ENCODE measurements around the gene GRM4.
A peak's percentile ranks its signal among the peaks of the same experiment; 100 is the strongest.

Gene GRM4

DNA sequence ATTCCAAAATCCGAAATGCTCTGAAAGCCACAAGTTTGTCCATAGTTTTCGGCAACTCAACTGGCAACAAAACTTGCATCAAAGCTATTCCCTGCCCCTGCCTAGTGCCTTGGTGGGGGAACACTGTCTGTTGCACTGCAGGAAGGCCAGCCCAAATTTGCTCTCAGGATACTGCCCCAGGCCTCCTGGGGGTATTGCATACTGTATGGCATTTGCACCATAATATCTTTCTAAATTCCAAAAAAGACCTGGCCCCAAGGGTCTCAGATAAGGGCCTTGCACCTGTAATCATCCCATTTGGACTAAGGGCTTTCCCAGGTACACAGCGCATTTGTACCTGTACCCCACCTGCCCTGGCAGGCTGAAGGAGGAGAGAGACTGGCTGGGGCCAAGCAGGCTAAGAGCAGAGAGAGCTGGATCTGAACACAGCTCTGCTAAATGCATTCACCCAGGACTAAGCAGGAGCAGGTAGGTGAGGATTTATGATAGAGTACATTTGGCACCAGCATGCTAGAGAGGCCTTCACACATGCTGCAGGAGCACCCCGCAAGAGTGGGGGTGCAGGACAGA lies 4.0 kb upstream of the GRM4 start:
- no peak for TF ChIP-seq CTCF (conservative IDR thresholded peaks at IDR 0.05)
- H3K27ac ChIP-seq: no peak overlapping the region

GRCh38 chr6:34149452-34149810 lies 3.5 kb upstream of the GRM4 start:
- no peak overlapping the region for H3K27ac ChIP-seq
- no peak for TF ChIP-seq CTCF (conservative IDR thresholded peaks at IDR 0.05)

- no peak overlapping the region for H3K27ac ChIP-seq
- no peak for TF ChIP-seq CTCF (conservative IDR thresholded peaks at IDR 0.05)
Observed at GRCh38 chr6:34148631-34149451, 3.0 kb upstream of the GRM4 start.

DNA sequence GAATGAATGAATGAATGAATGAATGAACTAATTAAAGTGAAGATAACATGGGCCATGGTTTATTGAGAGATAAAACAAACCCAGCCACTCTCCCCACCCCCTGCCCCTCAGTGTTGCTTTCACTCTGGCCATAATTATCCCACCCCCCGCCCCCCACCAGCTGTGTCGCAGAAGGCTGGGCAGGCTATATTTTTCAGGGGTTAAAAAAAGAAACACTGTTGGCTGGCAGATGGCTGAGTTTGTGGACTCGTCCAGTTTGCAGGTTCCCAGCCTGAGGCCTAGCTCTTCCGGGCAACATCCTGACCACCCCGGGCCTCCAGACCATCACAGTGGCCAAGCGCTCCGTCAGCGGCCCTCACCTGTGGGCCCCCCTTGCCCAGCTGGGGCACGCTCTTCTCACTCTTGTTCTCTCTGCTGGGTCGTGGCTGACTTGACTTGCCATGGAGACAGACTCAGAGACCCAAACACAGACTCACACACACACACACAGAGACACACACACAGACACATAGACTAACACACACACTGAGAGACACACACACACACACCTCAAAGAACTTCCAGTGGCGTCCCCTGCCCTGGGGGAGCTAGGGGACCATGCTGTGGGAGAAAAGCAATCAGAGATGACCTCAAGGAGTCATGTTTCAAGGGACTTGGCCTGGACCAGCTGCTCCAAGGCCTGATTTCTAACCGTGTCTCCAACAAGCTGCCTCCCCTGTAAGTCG lies 2.2 kb upstream of the GRM4 start:
- TF ChIP-seq CTCF (conservative IDR thresholded peaks at IDR 0.05): no peak

DNA sequence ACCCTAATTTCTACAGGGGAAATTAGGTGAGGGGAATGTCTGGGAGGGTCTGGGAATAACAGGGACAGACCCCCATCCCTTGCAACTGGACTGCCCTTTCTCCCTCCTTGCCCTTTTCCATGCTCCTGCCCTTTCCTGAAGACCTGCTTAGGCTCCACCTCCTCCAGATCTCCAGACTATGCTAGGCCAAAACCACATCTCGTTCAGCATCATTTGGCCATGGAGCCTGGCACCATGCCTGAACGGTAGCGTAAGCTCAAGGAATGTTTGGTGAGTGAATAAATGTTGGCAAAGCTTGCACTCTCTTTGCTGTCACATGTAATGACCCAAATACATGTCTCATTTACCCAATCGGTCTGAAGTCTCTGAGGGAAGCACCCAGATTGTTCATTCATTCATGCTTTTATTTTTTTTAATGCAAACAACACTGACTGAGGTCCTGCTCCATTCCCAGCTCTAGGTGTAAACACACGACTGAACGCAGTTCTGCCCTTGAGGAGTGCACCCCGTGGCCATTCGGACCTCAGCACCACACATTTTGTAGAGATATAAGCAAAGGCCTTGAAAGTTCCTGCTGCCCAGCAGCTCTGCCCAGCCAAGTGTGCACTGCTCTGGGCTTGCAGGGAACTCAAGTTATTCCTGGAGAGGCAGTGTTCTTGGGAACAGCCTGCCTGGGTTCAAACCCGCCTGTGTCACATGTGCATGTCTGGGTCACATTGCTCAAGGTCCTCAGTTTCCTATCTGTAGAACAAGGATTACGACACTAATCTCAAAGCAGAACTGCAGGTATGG lies 1.1 kb upstream of the GRM4 start:
- H3K27ac ChIP-seq: no peak overlapping the region
- no peak for TF ChIP-seq CTCF (conservative IDR thresholded peaks at IDR 0.05)

More for the DNA sequence above, 2.2 kb upstream of the GRM4 start:
- no peak overlapping the region for H3K27ac ChIP-seq

- TF ChIP-seq CTCF (conservative IDR thresholded peaks at IDR 0.05): peak; percentile 1; the same call in 1 of the 2 replicates
- H3K27ac ChIP-seq: peak overlapping the region; percentile 58
Observed at GRCh38 chr6:34145161-34146020, 496 bp downstream of the GRM4 start.
